Activated gamma-delta T cell treated with Interleukin-2 at 50 U/mL for 16 hours (primary cell): ENCODE data around the gene ERP29.
"Not testable (repeated sequence)": the region's sequence is repeated elsewhere in the genome, so short reads cannot be mapped to it uniquely, and the experiment has no call there.

Source experiments
- DNase-seq: peaks from one replicate; pipeline ENCODE4 v3.0.0-alpha.2; 2020

ERP29 gene

GRCh38 chr12:112005419-112006395 is 7.5 kb upstream of the ERP29 start:
- DNase-seq, result no peak

GRCh38 chr12:112007945-112008344 is 5.3 kb upstream of the ERP29 start:
- no peak for DNase-seq

- no peak for DNase-seq
Observed at GRCh38 chr12:112008918-112009317, 4.3 kb upstream of the ERP29 start.

- not testable (repeated sequence) for DNase-seq
Observed at GRCh38 chr12:112009596-112009995, 3.6 kb upstream of the ERP29 start.

GRCh38 chr12:112010415-112011344 is 2.5 kb upstream of the ERP29 start:
- no peak for DNase-seq

- DNase-seq, result no peak
Observed at GRCh38 chr12:112011685-112012084, 1.5 kb upstream of the ERP29 start.

GRCh38 chr12:112013601-112014402 is 576 bp downstream of the ERP29 start:
- peak; percentile 55 for DNase-seq

GRCh38 chr12:112015938-112016337 is 2.7 kb downstream of the ERP29 start:
- no peak for DNase-seq

- no peak for DNase-seq
Observed at GRCh38 chr12:112017041-112017440, 3.8 kb downstream of the ERP29 start.

GRCh38 chr12:112018571-112019237 is 5.5 kb downstream of the ERP29 start:
- DNase-seq, result no peak

- DNase-seq, result no peak
Observed at GRCh38 chr12:112020947-112021457, 7.8 kb downstream of the ERP29 start.

- DNase-seq, result no peak
Observed at GRCh38 chr12:112022241-112023016, 9.2 kb downstream of the ERP29 start.

- DNase-seq, result no peak
Observed at GRCh38 chr12:112023759-112024396, 10.7 kb downstream of the ERP29 start.

- DNase-seq, result no peak
Observed at GRCh38 chr12:112025808-112026375, 12.7 kb downstream of the ERP29 start.

- no peak for DNase-seq
Observed at GRCh38 chr12:112029301-112029700, 16.1 kb downstream of the ERP29 start.

- DNase-seq, result no peak
Observed at GRCh38 chr12:112031472-112031871, 18.2 kb downstream of the ERP29 start.

GRCh38 chr12:112032292-112032691 is 19.1 kb downstream of the ERP29 start:
- DNase-seq, result no peak

- no peak for DNase-seq
Observed at GRCh38 chr12:112035219-112035785, 22.1 kb downstream of the ERP29 start.

- not testable (repeated sequence) for DNase-seq
Observed at GRCh38 chr12:112036614-112037013, 23.4 kb downstream of the ERP29 start.

GRCh38 chr12:112046003-112046402 is 32.8 kb downstream of the ERP29 start:
- no peak for DNase-seq
